NCI-H345 (cell line): ENCODE data around the gene MGA.

ENCODE experiments used
- DNase-seq: peaks from one replicate; lab custom pipeline; 2025; lab: John Stamatoyannopoulos, UW

The MGA gene

GRCh38 chr15:41658689-41659088 is 1.5 kb upstream of the MGA start:
- DNase-seq = no peak

- DNase-seq = no peak
Measured at GRCh38 chr15:41659190-41659589, 1.0 kb upstream of the MGA start.

GRCh38 chr15:41659855-41660234 is 360 bp upstream of the MGA start:
- no peak for DNase-seq

- peak; percentile 38 for DNase-seq
Measured at GRCh38 chr15:41661078-41661517, 893 bp downstream of the MGA start.

GRCh38 chr15:41661518-41662225 is 1.5 kb downstream of the MGA start:
- DNase-seq = peak; percentile 51

GRCh38 chr15:41666353-41666920 is 6.2 kb downstream of the MGA start:
- DNase-seq = no peak

GRCh38 chr15:41669701-41670100 is 9.5 kb downstream of the MGA start:
- DNase-seq = no peak

GRCh38 chr15:41671656-41672648 is 11.7 kb downstream of the MGA start:
- DNase-seq = no peak

- no peak for DNase-seq
Measured at GRCh38 chr15:41675337-41675736, 15.1 kb downstream of the MGA start.

GRCh38 chr15:41678742-41679141 is 18.5 kb downstream of the MGA start:
- DNase-seq = no peak

- no peak for DNase-seq
Measured at GRCh38 chr15:41683955-41684354, 23.8 kb downstream of the MGA start.

- no peak for DNase-seq
Measured at GRCh38 chr15:41688671-41689070, 28.5 kb downstream of the MGA start.

GRCh38 chr15:41689083-41689482 is 28.9 kb downstream of the MGA start:
- no peak for DNase-seq

GRCh38 chr15:41689834-41690233 is 29.6 kb downstream of the MGA start:
- no peak for DNase-seq

GRCh38 chr15:41690636-41691035 is 30.4 kb downstream of the MGA start:
- DNase-seq = no peak

GRCh38 chr15:41691471-41691870 is 31.3 kb downstream of the MGA start:
- DNase-seq = no peak

- no peak for DNase-seq
Measured at GRCh38 chr15:41692049-41692448, 31.8 kb downstream of the MGA start.

- DNase-seq = no peak
Measured at GRCh38 chr15:41693757-41694156, 33.6 kb downstream of the MGA start.

- DNase-seq = no peak
Measured at GRCh38 chr15:41695750-41696436, 35.7 kb downstream of the MGA start.

GRCh38 chr15:41698779-41699178 is 38.6 kb downstream of the MGA start:
- no peak for DNase-seq

GRCh38 chr15:41703120-41703519 is 42.9 kb downstream of the MGA start:
- no peak for DNase-seq

GRCh38 chr15:41713047-41713446 is 52.8 kb downstream of the MGA start:
- no peak for DNase-seq
